Inferior parietal cortex (tissue), 1 donor: Measurements from ENCODE around the gene ELL2.
"Not testable (repeated sequence)": the region's sequence is repeated elsewhere in the genome, so short reads cannot be mapped to it uniquely, and the experiment has no call there.

ENCODE experiments used
- DNase-seq: peaks from one replicate; pipeline ENCODE4 v3.0.0-alpha.2; 2016; ENCODE audit errors: extremely low spot score

ELL2 gene

DNA sequence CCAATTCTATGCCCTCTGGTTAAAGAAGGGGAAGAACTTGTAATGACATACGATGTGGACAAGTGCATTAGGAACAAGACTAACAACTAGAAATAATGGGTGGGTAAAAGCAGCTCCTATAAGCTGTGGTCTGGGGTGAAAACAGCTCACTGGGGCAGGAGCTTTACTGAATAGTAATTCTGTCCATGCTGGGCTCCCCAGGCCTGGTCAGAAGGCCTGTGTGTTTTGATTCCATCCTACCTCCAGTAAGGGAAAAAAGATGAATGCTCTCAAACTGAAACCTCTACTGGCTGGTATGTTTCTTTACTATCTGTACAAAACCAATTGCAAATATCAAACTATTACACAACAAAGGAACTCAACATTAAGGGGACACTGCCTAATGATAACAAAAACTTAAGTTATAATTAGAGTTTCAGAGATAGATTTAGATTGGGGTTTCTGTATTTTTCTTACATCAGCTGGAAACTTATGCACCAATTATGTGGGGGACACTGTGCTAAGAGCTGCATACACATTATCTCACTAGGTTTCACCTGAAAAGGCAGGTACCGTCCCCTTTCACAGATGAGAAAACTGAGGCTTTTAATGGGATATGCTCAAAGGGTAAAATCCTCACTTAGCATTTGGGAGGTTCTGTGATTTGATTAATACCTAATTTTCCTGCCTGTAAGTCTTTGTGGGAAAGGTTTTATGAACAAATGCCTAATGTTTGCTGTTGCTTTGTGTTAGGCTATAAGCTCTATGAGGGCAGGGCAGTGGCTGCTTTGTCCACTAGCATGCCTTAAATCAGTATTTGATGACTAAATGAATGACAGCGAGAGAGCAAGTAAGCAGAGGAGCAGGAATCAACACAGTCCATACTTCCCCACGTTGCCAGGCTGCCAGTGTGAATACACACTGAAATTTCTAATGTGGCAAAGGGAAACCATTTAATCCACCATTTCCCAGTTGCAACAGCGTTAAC, 53.6 kb downstream of the ELL2 start:
- DNase-seq: no peak

DNA sequence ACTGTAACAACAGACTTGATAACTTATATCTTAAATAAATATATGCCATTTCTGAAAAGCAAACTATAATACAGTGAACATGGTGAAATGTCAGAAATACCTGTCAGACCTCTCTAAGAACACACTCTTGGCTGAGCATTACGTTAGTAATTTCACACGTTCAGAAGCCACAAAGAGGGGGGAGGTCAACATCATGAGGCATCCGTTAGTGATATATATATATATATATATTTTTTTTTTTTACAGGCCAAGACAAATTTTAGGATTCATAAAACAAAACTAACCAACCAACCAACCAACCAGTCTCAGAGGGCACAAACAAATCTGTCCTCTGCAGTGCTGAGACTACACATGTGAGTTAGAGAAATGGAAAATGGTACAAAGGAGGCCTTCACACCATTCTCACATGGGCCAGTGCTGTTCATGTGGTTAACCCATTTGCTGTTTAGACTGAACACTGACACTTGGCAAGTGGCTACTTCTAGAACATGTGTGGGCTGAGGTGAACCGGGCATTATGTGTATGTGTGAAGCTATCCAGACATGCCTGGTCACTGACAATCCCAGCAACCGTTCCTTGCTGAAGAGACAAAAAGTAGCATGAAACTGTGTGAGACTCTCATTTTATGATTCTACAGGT, 54.5 kb downstream of the ELL2 start:
- no peak for DNase-seq

DNA sequence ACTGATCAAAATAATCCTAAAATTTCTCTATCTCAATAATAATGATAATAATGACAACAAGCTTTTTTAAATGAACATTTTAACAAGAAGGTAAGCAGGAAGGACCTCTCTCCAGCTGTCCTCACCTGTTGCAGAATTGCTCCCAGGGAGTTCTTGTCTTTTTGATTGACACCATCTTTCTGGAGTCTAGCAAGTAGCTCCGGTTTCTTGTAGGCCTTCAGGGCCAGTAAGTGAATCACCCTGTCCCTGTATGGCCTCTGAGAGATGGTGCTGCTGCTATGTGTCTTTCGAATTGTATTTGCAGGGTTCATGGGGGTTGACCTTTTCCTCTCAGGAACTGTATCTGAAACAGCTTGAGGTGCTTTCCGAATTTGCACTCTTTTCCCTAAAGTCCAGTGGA, 55.3 kb downstream of the ELL2 start:
- DNase-seq: not testable (repeated sequence)

DNA sequence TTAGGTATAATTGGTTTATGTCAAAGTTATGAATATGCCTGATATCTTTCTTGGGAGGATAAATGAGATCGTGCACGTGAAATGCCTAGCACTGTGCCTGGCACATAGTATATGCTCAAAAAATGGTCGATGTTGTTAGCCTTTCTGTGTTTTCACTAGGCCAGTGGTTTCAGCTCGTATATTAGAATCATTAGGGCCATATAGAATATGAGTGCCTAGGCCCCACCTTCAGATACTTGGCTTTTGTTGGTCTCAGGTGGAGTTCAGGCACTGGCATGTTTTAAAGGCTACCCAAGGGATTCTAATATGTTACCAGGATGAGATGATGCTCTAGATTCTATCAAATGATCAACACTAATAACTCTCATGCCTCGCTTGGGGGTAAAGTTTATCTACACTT, 56.8 kb downstream of the ELL2 start:
- no peak for DNase-seq

DNA sequence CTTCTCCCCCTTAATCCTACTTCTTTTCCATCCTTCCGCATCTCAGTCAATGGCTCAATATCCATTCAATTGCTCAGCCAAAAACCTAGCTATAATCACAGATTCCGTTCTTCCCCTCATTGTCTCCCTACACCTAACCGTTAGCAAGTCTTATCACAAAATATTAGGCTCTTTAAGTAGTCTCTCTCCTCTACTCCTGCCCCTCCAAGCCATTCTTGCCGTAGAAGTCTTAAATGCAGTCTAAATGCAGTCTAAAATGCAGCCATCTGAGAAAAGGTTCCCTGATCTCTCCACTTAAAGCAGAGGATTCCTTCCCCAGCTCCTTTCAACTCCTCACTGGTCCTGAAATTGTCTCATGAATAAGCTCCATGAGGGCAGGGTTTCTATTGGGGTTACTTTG, 57.8 kb downstream of the ELL2 start:
- DNase-seq: no peak

DNA sequence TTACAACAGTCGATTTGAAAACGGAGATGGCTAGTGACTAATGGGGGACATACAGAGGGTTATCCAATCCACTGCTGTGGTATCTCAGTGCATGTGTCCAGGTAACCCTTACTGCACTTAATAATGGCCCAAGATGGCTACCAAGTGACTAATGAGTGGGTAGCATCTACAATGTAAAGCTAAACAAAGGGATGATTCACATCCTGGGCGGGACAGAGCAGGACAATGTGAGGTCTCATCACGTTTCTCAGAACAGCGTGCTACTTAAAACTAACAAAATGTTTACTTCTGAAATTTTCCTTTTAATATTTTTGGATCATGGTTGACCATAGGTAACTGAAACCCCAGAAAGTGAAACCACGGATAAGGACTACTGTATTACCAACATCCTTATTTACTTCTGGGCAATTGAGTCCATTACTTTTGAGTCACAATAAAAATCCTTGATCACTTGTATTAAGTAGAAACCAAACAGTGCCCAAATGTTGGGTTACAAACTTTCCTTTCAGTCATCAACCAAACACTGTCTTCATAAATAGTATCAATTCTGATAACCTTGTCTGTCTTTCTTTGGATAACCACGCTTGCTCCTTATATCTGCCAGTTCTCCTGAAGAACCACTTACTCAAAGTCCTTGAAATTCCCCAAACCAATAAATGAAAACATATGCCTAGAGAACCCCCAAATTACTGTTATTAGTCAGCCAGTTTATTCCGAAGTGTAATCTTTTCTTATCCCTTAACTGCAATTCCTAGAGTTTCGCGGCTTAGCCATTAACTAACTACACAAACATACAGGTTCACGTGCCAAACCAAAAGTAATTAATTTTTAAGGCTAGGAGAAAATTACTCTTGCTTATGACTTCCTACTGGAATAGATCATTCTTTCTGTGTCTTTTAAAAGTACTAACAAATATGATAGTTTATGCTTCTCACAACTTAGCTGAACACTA, 59.7 kb downstream of the ELL2 start:
- DNase-seq: no peak

DNA sequence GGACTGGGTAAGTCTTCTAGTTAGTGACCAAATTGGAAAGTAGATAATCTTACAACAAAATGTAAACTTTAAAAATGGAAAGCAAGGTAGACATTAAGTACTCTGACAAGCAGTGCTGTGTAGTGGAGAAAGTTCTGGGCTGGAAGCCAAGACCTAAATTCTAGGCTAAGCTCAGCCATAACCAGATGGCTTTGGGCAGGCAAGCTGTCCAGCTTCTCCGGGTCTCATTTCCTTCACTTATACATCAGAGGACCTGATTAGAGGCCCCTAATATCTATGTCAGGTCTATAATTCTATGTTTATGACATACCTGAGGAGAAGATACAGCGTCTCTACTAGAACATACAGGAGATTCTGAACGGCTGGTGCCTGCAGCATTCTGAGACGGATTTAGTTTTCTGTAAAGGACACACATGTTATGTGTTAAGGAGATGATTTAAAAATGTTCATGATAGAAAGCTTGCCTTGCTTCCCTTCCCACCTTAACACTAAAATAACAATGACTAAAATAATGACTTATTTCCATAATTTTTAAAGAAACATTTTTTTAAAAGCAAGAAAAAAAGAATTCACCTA, 61.2 kb downstream of the ELL2 start:
- DNase-seq: peak; percentile 74

DNA sequence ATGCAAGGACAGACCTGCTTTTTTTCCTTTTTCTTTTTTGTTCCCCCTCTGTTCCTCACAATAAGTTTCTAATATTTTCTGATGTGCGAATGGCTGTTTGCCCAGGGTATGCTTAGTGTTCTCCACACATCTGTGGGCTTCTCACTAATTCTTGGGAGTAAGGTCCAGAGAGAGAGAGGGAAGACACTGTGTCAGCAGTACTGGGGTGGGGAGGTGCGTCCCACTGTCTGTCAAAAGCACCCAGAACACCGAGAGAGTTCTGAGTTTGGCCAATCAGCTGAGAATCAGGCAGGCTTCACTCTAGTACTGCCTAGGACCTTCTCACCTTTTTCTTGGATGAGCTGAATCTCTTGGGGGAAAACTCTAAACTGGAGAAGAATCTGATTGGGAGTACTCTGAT, 61.8 kb downstream of the ELL2 start:
- DNase-seq: no peak

DNA sequence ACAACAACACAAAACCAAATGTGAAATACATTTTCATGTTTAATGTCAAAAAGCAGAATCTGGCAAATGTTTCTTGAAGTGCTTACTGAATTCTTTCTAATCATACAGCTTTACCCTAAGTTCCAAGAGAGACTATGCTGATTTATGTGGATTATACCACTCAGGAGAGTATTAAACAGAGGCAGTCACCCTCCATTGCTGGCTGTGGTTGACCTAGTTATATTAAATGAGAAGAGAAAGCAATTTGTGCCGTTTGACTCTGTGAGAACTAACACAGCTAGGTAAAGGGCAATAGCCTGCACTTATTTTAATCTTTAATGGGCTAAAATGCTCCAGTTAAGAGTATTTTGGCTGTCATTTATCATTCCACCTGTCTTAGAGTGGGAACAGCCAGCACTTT, 62.6 kb downstream of the ELL2 start:
- DNase-seq: no peak

DNA sequence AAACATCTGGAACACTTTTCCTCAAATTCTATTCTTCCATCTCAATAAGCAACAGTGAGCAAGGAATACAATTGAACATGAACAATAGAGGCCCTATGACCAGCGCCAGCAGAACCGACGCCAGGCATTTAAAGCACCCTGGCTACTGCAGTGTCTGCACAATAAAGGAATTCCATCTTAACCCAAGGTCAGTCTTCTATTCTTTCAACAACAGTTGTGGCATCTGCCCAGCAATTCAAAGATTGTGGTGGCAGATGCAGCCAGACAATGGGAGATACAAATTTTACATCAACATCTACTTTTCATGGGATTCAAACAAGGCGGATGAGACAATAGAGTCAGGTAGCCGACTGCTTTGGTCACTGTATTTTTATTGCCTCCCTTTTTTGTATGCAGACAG, 65.9 kb downstream of the ELL2 start:
- peak; percentile 53 for DNase-seq

DNA sequence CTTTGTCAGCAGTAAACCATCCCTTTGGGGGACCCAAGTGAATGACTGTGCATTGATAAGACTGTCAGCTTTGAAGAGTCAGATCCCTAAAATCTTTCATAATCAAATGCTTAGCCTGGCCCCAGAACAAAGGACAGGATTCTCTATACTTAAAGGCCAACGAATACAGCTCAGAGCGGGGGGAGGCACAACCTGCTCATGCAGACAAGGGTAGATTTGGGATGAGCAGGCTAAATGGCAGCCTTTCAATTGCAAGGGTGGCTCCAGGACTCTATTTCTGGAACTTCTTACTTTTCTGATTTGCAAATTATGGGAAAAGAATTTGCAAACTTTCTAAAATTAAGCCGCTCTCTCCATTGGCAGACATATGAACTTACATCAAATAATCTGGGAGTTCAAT, 66.4 kb downstream of the ELL2 start:
- DNase-seq: no peak

DNA sequence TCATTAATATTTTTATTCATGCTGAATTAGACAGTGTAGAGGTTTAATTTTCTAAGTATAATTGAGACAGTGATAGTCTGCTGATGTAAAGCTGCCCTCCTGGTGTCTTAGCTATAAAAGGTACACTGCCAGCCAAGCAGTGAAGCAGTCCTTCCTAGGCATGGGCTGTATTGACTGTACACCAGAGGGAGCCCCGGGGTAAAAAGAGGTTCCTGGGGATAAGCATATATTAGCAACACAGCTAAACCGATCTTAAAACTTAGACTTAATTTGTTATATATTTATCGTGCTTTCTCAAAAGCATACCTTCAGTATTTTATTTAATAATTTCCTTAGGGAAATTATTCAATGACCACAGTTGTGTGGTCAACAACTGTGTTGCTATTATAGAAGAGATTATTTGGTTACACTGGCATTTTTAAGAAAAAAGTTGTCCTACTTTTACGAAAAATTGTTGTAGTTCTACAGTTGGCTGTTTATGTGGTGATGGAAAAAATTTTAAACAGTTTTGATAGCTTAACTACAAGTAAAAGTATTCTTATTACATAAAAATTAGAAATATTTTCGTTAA, 68.8 kb downstream of the ELL2 start:
- DNase-seq: no peak

DNA sequence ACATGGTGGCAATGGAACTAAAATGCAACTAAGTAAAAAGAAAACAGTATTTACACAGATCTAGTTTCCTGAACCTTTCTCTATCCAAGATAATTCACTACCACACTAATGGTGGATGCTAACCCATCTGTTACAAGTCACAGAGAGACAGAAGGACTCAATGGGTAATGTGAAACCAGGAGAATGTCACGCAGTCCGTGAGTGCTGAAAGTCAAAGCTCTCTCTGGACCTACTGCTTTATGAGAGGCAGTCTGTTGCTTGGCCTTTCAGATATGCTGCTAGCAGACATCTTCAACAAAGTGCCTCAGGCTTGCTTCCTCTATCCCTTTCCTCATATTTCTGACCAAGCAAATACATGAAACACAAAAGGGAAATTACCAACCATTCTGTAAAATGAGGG, 70.2 kb downstream of the ELL2 start:
- DNase-seq: no peak

DNA sequence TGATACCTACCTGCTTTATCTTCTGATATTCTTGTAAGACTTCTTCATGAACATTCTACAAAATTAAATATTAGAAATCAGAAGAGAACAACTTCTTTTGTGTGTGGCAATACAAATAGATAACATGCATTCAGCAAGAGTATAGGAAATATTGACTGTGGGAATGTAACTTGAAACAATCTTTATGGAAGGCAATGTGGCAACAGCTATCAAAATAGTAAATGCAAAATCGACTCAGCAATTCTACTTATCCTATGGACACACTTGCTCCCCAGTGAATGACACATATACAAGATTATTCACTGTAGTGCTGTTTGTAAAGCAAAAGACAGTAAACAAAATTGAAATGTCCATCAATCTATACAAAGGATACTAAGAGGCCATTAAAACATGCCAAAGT, 72.6 kb downstream of the ELL2 start:
- DNase-seq: no peak

DNA sequence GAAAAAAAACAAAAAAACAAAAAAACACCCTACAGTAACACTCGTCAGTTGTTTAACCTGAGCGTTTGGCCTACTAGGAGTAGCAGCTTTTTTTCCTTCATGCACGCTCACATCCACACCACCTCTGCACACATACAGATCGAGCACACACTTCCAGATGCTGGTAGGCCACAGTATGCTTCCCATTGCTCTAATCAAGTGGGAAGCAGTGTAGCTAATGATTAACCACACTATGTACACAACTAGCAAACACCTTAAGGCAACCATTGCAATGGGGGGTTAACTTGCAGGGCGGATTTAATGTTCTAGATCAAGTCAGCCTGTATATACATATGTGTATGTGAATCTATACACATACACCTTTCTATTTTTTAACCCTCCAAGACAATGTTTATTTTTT, 73.7 kb downstream of the ELL2 start:
- no peak for DNase-seq

DNA sequence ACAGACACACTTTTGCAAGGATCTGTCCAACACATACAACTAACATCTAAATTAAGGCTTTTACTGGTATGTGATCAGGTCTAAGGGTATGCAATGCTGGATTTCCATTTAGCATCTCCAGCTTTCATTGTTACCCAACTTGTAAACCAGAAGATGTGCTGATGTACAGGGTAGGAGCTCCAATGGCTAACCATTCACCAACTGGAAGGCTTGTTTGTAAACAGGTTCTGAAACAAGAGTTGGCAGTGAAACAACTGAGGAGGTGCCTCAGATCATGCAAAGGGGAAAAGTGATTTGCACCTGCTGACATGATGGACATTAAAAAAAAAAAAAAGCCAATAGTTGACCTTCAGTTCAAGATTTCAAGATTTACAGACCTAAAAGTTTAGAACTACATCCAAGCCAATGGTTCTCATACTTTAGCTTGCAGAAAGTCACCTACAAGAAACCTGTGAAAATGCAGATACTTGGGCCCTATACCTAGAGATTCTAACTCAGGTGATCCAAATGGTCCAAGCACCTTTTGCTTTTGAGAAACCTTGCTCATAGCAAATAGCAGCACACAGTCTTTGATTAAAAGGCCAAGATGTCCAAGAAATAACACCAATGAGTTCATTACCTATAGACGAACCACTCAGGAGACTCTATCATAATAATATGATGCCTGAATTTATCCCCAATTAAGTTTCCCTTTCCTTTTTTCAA, 75.2 kb downstream of the ELL2 start:
- no peak for DNase-seq

DNA sequence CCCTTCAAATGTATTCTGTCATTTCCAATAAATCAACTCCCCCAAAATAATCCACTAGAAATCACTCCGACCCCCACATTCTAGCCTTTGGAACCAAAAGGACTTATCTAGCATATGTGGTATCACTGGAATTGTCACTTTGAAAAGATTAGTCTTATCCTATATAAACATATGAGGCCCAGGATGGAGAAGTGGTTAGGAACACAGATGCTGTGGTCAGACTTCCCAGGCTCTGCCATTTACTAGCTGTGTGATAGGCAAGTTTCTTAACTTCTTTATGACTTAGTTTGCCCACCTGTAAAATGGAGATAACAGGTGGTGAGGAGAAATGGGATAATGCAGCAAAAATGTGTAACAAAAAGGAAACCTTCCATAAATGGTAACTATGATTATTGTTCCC, 77.1 kb downstream of the ELL2 start:
- no peak for DNase-seq

DNA sequence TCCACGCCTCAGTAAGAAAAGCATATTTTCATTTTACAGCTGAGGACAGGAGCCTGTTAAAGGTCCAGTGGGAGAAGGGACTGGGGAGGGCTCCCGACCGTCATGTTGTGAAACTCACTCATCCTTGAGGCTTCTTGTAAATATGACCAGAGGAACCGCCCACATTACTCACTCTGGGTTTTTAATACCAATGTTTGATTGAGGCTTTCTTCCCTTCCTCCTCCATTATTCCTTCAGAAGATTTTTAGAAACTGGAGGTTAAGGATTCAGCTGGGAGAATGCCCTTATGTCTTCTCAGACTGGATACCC, 77.7 kb downstream of the ELL2 start:
- DNase-seq: no peak

DNA sequence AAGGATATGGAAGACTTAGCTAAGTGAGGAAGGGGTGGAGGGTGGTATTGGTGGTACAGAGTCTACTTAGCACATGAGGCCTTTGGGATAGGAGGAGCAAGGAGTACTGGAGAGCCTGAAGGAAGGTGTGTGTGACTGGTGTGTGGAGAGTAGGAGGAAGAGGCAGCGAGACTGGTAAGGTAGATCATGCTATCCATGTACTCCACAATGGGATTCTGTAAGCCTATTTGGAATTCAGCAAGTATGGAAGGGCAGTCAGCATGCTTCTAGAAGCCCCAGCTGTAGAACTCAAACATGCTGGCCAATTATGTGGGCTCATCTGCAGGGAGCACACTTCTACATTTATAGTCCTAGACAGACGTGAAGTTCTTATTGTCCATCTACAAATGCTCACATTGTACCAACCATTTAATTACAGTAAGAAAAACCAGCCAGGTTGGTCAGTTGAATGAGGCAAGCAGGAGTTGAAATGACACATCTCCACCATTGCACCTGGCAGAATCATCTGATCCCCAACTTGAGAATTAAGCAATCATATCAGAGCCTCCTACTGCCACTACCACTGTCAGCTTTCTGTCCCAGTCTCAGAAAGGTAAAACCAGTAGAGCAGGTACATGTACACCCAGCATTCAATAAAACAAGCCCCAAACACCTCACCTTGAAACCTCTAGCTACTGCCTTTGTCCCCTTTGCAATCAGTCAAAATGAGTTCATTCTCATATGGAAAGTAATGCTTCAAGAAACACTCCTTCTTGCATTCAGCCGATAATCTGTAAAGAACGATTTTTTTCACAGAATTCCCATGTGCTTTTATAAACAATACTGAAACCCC, 78.2 kb downstream of the ELL2 start:
- DNase-seq: no peak

DNA sequence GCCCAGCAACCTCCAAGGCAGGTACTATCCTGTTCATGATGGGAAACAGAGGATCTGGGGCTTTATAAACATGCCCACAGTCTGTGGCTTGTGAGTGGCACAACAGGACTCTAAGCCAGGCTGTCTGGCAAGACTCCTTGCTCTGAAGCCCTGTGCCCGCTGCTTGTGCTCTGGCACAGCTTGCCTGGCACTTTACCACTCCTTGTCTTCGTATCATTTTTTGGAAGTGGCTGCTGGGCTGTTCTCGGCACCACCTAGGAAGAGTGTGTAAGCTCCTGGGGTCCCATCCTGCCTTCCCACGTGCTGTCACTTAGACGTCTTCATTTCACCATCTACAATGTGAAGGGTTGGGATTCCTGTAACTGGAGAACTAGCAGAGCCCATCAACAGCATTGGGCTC, 79.8 kb downstream of the ELL2 start:
- no peak for DNase-seq
